Testis (tissue), 2 donors: Measurements from ENCODE around the gene SBK1.

Experiments
- POLR2A ChIP-seq: fragments of 450-650 bp; IDR thresholded peaks from one replicate; pipeline ENCODE4 v1.6.1; 2017; ENCODE audit warnings: antibody characterized with exemption, mild to moderate bottlenecking, moderate library complexity
- TF ChIP-seq, protein P1 (sequence below), 3 experiments: fragments of 450-650 bp in 2 of 3; fragments of 200-600 bp in 1 of 3; sonication (generic) in 1 of 3; IDR thresholded peaks; one replicate each; pipeline ENCODE4 v1.5.1; 2016 to 2019; ENCODE audit warnings: antibody characterized with exemption in 3 of 3, mild to moderate bottlenecking in 2 of 3, moderate library complexity in 1 of 3

DNA sequence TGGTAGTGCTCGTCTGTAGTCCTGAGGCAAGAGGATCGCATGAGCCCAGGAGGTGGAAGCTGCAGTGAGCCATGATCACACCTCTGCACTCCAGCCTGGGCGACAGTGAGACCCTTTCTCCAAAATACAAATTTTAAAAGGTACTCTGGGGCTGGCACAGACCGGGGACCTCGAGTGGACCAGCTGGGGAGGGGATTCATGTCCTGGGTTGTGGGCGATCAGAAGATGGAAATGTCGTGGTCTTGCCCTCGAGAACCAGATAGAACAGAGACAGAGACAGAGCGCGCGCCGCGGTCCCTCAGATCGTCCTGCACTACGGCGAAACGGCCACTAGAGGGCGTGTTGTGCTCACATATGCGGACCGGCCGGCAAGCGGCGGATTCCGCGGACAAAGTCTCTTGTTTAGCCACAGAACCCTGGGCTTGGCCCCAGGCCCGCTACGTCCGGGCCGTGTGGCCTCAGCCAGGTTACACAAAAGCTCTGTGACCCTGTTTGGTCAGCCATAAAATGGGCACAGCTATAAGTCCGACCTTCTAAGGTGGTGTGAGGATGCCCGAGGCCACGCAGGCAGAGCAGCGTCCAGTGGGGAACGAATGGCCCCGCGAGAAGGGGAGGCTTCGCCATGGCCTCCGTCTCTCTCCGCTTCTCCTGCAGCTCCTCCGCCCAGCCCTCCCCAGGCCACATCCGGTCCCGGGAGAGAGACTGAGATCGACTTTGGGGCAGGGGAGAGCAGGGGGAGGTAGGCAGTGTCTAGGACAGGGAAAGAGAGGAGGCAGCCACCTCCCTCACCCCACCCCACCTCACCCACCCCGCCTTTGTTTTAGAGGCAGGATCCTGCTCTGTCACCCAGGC lies 14.6 kb upstream of the SBK1 start:
- TF ChIP-seq, protein P1, sequence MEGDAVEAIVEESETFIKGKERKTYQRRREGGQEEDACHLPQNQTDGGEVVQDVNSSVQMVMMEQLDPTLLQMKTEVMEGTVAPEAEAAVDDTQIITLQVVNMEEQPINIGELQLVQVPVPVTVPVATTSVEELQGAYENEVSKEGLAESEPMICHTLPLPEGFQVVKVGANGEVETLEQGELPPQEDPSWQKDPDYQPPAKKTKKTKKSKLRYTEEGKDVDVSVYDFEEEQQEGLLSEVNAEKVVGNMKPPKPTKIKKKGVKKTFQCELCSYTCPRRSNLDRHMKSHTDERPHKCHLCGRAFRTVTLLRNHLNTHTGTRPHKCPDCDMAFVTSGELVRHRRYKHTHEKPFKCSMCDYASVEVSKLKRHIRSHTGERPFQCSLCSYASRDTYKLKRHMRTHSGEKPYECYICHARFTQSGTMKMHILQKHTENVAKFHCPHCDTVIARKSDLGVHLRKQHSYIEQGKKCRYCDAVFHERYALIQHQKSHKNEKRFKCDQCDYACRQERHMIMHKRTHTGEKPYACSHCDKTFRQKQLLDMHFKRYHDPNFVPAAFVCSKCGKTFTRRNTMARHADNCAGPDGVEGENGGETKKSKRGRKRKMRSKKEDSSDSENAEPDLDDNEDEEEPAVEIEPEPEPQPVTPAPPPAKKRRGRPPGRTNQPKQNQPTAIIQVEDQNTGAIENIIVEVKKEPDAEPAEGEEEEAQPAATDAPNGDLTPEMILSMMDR (IDR thresholded peaks at IDR 0.05) = peak; percentile 96 to 98 (median 96)
- no peak for TF ChIP-seq POLR2A
